OCI-LY7 (cell line): ENCODE results near the gene RNF175. TPM values are rescaled to one million over a fixed set of nuclear protein-coding genes. Genes with fewer than 3 reads are reported as not detected.

Source experiments
- BruUV-seq: library from RNA; stranded (reverse); fragments of 400-500 nt; replicated peaks from 2 replicates; lab custom pipeline; 2021; lab: Mats Ljungman, UMichigan
- CTCF ChIA-PET: fragments of 300-600 bp; sonication (Branson Sonifier 250); formaldehyde crosslinking; loops from one replicate; lab custom pipeline; 2022; ENCODE audit warnings: antibody characterized with exemption; ENCODE audit not compliant: unreplicated experiment; lab: Charles Lee
- POLR2A ChIA-PET: fragments of 300-600 bp; sonication (Branson Sonifier 250); formaldehyde crosslinking; loops from one replicate; lab custom pipeline; 2022; ENCODE audit warnings: antibody characterized with exemption; lab: Charles Lee
- DNase-seq: peaks from one replicate; pipeline ENCODE4 v3.0.0-alpha.2; 2015; ENCODE audit warnings: low spot score
- H2AFZ ChIP-seq: fragments of 200-600 bp; sonication (generic), shearing (Covaris generic); 2 replicates; pipeline ENCODE4 v1.6.1; 2014; ENCODE audit warnings: mild to moderate bottlenecking, antibody characterized with exemption, low read length, moderate library complexity
- H3K27ac ChIP-seq: fragments of 200-600 bp; sonication (generic); 2 replicates; pipeline ENCODE4 v1.5.1; 2014; ENCODE audit warnings: mixed run types, low read depth, mild to moderate bottlenecking, moderate library complexity, low read length, inconsistent platforms; ENCODE audit not compliant: poor library complexity, severe bottlenecking
- H3K36me3 ChIP-seq: fragments of 200-600 bp; sonication (generic); 2 replicates; pipeline ENCODE4 v1.6.1; 2014; ENCODE audit warnings: mild to moderate bottlenecking, antibody characterized with exemption, low read length, moderate library complexity, mixed read lengths; ENCODE audit not compliant: insufficient read depth
- H3K4me1 ChIP-seq: fragments of 200-600 bp; sonication (generic); 2 replicates; pipeline ENCODE4 v1.5.1; 2014; ENCODE audit warnings: mild to moderate bottlenecking, low read length; ENCODE audit not compliant: insufficient read depth, poor library complexity, severe bottlenecking
- H3K4me2 ChIP-seq: fragments of 200-600 bp; sonication (generic); 2 replicates; pipeline ENCODE4 v1.6.1; 2014; ENCODE audit warnings: mild to moderate bottlenecking, low read length
- H3K4me3 ChIP-seq: fragments of 200-600 bp; sonication (generic); 2 replicates; pipeline ENCODE4 v1.5.1; 2014; ENCODE audit warnings: mild to moderate bottlenecking, low read depth, low read length; ENCODE audit not compliant: poor library complexity, severe bottlenecking
- H3K79me2 ChIP-seq: fragments of 200-600 bp; sonication (generic); 2 replicates; pipeline ENCODE4 v1.6.1; 2016; ENCODE audit warnings: low read depth, mild to moderate bottlenecking, low read length, moderate library complexity, mixed read lengths; ENCODE audit not compliant: insufficient read depth
- H3K9me2 ChIP-seq: fragments of 200-600 bp; sonication (generic); 2 replicates; pipeline ENCODE4 v1.6.1; 2016; ENCODE audit warnings: mild to moderate bottlenecking, low read length, mixed read lengths; ENCODE audit not compliant: insufficient read depth
- H3K9me3 ChIP-seq: fragments of 200-600 bp; sonication (generic); 2 replicates; pipeline ENCODE4 v1.6.1; 2014; ENCODE audit warnings: mild to moderate bottlenecking, mixed run types, low read length, mixed read lengths
- H4K20me1 ChIP-seq: fragments of 200-600 bp; sonication (generic); 2 replicates; pipeline ENCODE4 v1.6.1; 2014; ENCODE audit warnings: mild to moderate bottlenecking, antibody characterized with exemption, low read length, moderate library complexity, mixed read lengths; ENCODE audit not compliant: insufficient read depth
- CTCF ChIP-seq: fragments of 200-600 bp; sonication (generic); conservative IDR thresholded peaks from 2 replicates; pipeline ENCODE4 v1.5.1; 2014; ENCODE audit warnings: mild to moderate bottlenecking, antibody characterized with exemption, low read length, moderate library complexity, mixed read lengths
- EZH2phosphoT487 ChIP-seq: fragments of 200-600 bp; sonication (generic); IDR thresholded peaks from 2 replicates; pipeline ENCODE4 v1.6.1; 2018; ENCODE audit warnings: low read depth, borderline replicate concordance, mild to moderate bottlenecking, mixed run types, antibody characterized with exemption, low read length, moderate library complexity, mixed read lengths
- intact Hi-C: fragments of 100-400 bp; cut with micrococcal nuclease; formaldehyde crosslinking; loops from one replicate; pipeline ENCODE4 v1.10.0; 2022; ENCODE audit not compliant: unreplicated experiment
- total RNA-seq, 2 experiments: library from RNA; depleted of rRNA in 1 of 2; stranded (reverse); fragments of >200 nt in 1 of 2; shearing (Covaris generic) in 1 of 2; gene quantifications; 2 replicates each; pipeline ENCODE4 v1.2.3, GENCODE V29; 2014 to 2022

The RNF175 gene
- total RNA-seq, 2 experiments from 2014 or later: 0.25 TPM; not detected in 1

GRCh38 chr4:153784166-153784699, 24.4 kb upstream of the RNF175 start:
- Histone ChIP-seq H3K4me3 (no peak overlapping the region), H3K79me2 (no peaks in the 10 kb centered on the region), H3K27ac (no peak overlapping the region), H3K36me3 (no peaks in the 10 kb centered on the region), H4K20me1 (no peaks in the 10 kb centered on the region), H3K9me3 (no peaks in the 10 kb centered on the region), H3K4me1 (no peaks in the 10 kb centered on the region), H3K4me2 (no peak overlapping the region), H2AFZ (no peak overlapping the region), H3K9me2 (no peaks in the 10 kb centered on the region)
- no peak for DNase-seq
- ChIA-PET CTCF (no interaction called here), POLR2A (interaction anchor here (0.6 kb wide), 1 partner anchor 37 kb away, joined by 4 read pairs; no protein-coding TSS in a partner anchor)
- TF ChIP-seq CTCF: no peak
- no peak for TF ChIP-seq EZH2phosphoT487
- intact Hi-C loops: no loop called here
- BruUV-seq: no TSS peak

GRCh38 chr4:153782581-153782980, 22.8 kb upstream of the RNF175 start:
- H2AFZ ChIP-seq: no peak overlapping the region
- H3K9me3 ChIP-seq: no peaks in the 10 kb centered on the region
- BruUV-seq: no TSS peak
- intact Hi-C loops: no loop called here
- no peaks in the 10 kb centered on the region for H3K79me2 ChIP-seq
- H3K9me2 ChIP-seq: no peaks in the 10 kb centered on the region
- TF ChIP-seq CTCF: no peak
- no peak for TF ChIP-seq EZH2phosphoT487
- DNase-seq: no peak
- H3K4me1 ChIP-seq: no peaks in the 10 kb centered on the region
- POLR2A ChIA-PET: no interaction called here
- CTCF ChIA-PET: no interaction called here
- H3K27ac ChIP-seq: no peak overlapping the region
- H3K4me3 ChIP-seq: no peak overlapping the region
- no peaks in the 10 kb centered on the region for H3K36me3 ChIP-seq
- no peaks in the 10 kb centered on the region for H4K20me1 ChIP-seq
- H3K4me2 ChIP-seq: no peak overlapping the region

GRCh38 chr4:153781717-153782416, 22.0 kb upstream of the RNF175 start:
- Histone ChIP-seq H3K4me1 (no peaks in the 10 kb centered on the region), H3K9me3 (no peaks in the 10 kb centered on the region), H3K36me3 (no peaks in the 10 kb centered on the region), H3K4me3 (no peak overlapping the region), H3K9me2 (no peaks in the 10 kb centered on the region), H4K20me1 (no peaks in the 10 kb centered on the region), H2AFZ (no peak overlapping the region), H3K79me2 (no peaks in the 10 kb centered on the region), H3K4me2 (no peak overlapping the region), H3K27ac (no peak overlapping the region)
- no peak for TF ChIP-seq EZH2phosphoT487
- no peak; the same call in 1 of the 2 replicates for TF ChIP-seq CTCF
- intact Hi-C loops: no loop called here
- no TSS peak for BruUV-seq
- ChIA-PET CTCF (no interaction called here), POLR2A (interaction anchor here (0.6 kb wide), 1 partner anchor 371 kb away, joined by 4 read pairs; no protein-coding TSS in a partner anchor)
- no peak for DNase-seq
